DLD1 (cell line): ENCODE results near the gene PCGF5.
"Not testable (repeated sequence)": the region's sequence is repeated elsewhere in the genome, so short reads cannot be mapped to it uniquely, and the experiment has no call there.

ENCODE experiments used
- in situ Hi-C: cut with HindIII; loops from 2 replicates; pipeline ENCODE4 v1.10.0; 2017; ENCODE audit warnings: low sequenced_read_pairs

Gene PCGF5

DNA sequence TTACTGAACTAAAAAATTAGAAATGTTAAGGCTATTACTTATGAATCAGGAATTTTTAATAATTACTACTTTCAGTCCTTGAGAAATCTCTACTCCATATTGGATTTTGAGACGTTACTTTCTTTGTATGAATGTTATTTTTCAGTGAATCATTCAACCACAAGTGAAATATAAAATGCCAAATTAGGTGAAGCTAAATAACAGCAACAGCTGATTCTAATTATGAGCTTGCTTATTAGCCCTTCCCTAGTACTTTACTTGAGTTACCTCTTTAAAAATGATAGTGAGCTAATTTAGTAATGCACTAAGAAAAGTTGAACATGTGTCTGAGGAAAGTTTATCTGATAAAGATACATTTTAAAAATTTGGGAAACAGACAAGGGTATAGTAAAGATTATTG is 51.4 kb downstream of the PCGF5 start:
- in situ Hi-C loops: loop anchor here (25.0 kb wide), 2 partner anchors 385 to 510 kb away; no protein-coding TSS in a partner anchor

DNA sequence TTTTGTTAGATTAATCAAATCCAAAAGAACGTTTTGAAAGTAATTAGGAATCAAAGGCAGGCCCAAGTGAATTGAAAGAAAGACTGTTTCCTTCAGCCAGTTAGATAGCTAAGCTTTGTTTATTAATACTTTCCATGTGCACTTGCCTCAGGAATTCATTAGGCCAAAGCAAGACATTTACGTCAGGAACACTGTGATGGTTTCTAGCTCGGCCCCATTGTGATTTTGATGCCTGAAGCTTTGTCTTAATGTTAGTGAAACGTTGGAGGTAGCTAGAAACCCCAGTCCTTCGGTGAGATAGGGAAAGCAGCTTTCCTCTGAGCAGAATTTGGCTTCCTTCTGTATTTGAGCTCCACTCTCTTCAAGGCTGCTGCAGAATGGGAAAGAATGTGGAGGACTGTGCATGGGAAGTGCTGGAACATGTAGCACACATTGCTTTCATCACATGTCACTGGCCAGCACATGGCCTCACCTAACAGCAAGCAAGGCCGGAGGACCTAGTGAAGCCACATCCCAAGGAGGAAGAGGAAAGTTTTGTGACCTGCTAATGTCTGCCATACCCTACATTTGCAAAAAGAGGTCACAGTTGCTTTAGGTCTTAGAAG is 64.1 kb downstream of the PCGF5 start:
- in situ Hi-C loops: no loop called here

DNA sequence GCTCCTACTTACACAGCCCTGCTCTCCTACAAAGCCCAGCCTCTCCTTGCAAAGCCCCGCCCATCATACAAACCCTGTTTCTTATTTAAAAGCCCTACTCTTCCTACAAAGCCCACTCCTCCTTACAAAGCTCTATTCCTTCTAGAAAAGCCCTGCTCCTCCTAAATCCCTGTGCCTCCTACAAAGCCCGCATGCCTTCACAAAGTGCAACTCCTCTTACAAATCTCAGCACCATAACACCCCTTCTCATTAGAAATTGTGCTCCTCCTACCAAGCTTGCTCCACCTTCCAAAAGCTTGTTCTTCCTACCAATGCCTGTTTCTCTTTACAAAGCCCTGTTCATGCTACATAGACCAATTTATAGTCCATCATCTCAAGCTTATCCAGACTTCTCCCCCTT is 66.1 kb downstream of the PCGF5 start:
- in situ Hi-C loops: no loop called here

DNA sequence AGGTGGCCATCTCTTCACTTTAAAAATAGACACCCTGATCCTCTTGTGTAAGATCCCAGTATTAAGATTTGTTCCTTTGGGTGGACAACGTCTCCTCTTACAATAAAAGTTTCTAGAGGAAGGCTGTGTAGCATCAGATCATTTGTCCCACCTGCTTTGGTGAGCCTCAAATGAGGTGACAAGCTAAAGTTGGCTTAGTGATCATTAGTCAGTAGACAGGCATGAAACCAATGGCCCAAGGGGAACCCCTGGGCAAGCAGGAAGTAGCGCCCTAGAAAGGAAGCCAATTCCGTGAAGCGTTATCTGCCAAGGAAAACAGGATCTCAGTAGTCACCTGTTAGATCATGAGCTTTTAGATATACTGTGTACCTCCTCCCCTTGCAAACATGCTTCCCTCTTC is 66.8 kb downstream of the PCGF5 start:
- in situ Hi-C loops: no loop called here

DNA sequence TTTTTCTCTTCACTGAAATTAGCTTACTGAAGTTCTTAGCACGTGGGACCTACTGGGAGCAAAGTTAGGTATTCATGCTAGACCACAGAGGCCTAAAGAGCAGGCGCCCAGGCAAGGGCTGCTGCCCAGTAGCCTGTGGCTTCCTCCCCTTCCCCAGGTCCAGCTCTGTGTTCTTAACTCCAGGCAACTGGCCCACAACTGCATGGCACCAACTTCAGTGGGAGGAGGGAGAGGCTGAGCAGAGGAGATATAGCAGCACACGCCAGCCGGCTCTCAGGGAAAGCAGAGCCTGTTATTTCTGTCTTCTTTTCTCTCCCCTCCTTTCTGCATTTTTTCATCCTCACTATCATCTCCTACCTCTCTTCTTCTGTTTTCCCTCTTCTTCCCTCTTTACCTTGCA is 67.4 kb downstream of the PCGF5 start:
- in situ Hi-C loops: no loop called here

DNA sequence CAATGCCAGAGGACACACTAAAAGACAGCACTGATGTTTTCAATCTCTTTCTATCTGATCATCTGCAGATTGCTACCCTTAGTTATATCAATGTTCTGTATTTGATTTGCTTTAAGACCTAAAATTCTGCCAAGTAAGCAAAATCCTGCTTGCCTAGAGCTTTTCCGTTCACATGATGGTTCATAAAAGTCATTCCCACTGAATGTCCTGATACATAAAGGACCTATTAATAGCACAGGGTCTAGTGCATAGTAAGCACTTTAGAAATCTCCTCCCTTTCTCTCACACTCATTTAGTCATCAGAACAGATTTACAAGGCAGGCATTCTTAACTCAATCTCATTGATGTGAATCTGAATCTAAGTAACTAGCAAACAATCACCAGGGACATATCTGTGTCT is 68.8 kb downstream of the PCGF5 start:
- in situ Hi-C loops: no loop called here

DNA sequence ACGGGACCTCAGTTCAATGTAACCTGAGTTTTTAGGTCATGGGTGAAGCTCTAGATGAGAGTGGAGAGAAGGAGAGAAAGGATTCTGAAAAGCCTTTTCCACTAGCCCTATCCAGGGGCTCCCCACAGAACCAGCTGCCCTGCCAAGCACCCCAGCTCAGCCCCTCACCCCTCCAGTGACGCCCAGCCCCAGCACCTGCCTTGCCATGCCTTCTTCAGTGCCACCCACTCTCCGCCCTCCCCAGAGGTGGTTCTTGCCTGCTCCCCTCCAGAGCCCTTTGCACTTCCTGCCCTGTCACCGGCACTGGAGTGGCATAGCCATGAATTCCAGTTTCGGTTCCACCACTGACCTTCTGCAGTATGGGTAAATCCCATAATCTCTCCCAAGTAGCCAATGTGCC is 70.1 kb downstream of the PCGF5 start:
- in situ Hi-C loops: no loop called here

DNA sequence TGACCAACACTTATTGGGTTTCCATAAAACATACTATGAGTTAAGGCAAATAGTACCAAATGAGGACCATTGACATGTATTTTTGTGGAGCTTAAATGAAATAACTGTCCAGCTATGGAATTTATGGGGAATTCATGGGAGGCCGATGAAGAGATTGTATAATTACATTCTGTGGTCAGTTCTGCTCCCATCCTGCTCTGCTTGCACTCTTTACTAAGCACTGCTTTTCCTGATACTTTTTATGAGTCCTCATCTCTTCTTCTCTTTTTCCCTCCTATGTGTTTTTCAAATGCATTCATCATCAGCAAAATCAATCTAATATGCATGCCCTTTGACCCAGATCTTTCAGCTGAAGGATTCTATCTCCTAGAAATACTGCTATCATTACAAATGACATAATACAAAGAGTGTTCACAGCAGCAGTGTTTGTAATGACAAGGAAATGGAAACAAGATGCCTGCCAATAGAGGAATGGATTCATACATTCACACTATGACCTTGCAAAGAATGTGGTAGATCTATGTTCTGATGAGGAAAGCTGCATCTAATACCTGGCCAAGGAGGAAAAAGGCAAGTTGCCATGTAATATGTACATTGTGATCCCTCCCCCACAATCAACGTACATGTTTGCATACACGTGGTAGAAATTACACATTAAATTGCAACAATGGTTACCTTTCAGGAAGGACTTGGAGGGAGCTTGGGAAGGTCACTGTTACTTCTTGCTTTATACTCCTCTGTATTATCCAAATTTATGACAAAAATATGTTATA is 73.9 kb downstream of the PCGF5 start:
- in situ Hi-C loops: no loop called here

DNA sequence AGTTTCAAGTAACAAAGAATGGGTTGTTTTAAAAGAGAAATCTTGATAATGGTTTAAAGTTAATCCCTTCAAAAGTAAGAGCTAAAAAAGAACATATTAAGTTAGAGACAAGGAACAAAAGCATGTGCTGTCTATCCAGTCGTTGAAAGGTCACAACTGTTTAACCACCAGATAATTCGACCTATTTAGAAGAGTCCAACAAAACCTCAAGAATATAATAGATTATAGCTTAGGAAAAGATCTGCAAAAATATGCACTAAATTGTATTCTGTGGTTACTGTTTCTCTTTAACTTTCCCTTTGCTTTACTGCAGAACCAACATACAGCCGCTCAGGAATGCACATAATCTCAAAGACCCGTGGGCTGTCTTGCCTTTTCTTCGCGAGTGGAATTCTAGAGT is 74.9 kb downstream of the PCGF5 start:
- in situ Hi-C loops: no loop called here

DNA sequence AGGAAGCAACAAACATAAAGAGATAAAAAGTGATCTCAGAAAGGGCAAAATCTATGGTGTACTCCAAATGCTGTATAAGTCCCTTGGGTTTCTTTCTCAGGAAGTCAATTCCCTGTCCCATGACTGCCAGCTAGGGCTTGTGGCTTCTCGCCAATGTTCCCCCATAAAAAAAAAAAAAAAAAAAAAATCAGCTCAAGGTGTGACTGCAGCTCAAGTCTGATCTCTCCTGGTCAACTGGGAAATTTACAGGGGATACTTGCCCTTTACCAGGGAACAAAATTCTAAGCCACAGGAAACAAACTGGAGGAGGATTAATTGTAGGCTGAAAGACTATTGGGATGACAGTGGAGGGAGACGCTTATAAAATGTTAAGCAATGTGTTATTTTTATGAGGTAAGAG is 76.0 kb downstream of the PCGF5 start:
- in situ Hi-C loops: no loop called here

DNA sequence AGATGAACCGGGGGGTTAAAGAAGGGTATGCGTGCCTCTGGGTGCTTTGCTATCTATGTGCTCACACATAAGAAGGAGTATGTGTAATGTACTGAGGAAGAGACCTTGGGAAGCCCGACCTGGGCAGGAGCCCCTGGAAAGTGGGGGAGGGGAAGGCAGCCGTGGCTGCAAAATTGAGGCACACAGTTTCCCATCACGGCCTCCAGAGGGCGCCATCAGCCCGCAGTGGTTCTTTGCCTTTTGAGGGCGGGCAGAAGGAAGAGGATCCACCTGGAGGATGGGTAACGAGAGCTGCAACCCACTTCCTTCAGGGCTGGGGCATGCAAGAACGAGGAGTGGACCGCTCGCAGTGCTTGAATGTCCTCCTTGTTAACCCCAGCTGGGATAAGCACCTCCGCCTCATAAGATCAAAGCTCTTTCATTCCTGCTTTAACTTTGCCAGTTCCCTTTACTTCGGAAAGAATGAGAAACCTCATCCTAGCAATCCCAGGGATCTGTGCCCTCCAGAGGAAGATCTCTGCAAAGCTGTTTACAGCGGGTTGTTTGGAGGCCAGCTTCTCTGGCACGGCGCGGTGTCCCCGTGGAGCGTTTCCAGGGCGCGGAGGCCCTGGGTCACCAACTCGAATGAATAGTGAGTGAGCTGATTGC is 77.9 kb downstream of the PCGF5 start:
- in situ Hi-C loops: no loop called here

DNA sequence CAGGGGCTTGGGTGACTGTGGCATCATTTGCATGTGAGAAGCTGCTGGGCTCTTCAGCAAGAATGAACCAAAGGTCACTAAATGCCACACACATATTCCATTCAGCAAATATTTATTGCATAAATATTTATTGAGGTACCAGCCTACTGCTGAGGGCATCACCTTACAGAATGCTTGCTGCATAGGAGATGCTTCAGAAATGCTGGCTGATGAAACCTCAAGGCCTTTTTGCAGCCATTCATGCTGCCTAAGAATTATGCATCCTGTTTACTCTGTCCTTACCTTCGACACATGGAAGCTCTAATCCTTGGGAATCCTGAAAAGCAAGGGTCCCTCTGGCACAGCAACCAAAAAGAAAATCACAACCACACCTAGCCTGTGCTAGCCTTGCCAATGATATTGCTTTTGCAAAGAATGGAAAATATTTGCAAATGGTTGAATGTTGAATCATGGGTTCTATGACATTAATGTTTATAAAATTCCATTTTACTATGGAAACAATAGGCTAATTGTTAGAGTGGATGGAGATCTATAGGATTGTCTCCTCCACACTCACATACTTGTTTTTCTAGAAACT is 79.6 kb downstream of the PCGF5 start:
- in situ Hi-C loops: no loop called here

DNA sequence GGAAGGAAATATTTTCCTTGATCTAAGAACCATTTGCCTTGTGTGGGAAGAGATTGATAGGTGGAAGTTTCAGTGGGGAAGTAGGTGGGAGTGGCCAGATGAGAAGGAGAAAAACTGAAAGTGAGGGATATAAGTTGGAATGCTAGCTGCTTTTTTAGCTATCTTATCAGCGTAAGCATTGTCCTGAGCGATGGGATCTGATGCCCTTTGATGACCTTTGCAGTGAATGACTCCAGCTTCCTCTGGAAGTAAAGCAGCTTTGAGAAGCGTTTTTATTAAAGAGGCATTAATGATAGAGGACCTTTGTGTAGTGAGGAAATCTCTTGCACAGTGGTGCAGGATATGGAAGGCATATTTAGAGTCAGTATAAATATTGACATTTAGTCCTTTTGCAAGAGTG is 82.5 kb downstream of the PCGF5 start:
- in situ Hi-C loops: not testable (repeated sequence)

DNA sequence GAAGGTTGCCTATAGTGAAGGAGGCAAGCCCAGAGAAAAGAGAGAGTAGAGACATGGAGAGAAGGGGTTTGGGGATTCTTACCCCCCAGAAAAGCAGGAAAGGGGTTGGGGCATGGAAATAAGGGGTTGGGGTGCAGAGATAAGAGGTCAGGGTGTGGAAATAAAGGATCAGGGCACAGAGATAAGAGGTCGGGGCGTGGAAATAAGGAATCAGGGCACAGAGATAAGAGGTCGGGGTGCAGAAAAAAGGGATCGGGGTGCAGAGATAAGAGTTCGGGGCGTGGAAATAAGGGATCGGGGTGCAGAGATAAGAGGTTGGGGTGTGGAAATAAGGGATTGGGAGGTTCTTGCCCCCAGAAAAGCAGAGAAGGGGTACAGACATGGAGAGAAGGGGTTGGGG is 85.5 kb downstream of the PCGF5 start:
- in situ Hi-C loops: not testable (repeated sequence)

DNA sequence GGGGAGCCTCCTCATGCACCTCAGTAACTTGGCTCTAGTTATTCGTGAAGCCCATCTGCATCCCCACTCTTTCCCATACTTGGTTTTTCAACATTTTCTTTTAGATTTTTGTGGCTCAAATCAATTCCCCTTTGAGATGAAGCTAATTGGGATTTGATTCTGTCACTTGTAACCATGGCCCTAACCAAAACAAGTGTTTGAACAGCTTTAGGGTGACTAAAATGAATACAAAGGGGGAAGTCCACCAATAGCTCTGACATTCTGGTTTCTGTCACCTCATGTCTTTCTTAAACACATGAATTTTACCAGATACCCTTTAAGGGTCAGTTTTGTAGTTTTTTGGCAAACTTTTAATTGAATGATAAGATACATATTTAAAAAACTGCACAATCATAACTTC is 87.0 kb downstream of the PCGF5 start:
- in situ Hi-C loops: no loop called here

DNA sequence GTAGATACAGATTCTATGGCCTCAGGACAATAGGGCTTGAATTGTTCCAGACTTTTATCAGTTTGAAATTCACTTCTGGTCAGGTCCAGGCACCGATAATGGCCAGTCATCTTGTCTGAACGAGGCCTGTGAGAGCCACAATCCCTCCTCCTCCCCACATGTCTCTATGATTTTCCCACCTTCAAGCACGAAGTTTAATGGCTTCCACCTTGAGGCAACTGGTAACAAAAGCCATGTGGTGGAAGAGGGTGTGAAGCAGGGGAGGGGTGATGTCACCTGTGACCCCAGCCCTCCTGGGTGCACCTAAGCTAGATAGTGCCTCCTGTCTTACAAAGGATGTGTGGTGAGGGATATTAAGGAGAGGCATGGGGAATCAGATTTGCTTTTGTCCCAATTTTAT is 89.2 kb downstream of the PCGF5 start:
- in situ Hi-C loops: no loop called here

DNA sequence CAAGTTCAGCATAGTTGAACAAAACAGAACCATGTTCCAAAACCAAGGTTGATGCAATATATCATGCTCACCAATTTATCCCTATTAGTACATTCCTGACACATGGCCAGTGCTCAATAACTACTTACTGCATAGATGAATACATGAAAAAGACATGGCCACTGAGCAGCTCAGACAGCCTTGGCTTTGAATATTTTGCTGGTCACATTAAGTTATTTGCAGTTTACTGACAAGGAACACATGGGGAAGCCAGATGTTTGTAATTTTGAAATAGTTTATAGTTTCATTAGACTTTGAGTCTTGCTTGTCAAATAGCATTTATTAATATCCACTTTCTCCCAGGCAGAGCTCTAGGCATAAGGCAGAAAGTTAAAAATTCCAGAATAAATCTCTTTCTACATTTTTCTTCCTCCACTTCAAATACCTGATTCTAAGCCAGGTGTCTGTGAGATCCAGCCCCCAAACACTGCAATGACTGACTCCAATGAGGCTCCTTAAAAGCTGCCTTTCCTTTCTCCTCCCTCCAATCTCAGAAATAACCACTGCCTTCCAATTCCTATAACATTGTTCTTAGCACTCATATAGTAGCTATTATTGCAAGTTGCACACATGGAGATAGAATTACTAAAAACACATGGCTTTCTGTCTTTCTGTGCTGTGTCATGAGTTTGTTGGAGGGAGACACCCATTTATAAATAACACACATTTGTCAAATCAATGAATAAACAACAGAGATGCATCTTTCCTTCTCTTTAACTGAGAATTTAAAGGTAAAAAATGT is 91.3 kb downstream of the PCGF5 start:
- in situ Hi-C loops: no loop called here

DNA sequence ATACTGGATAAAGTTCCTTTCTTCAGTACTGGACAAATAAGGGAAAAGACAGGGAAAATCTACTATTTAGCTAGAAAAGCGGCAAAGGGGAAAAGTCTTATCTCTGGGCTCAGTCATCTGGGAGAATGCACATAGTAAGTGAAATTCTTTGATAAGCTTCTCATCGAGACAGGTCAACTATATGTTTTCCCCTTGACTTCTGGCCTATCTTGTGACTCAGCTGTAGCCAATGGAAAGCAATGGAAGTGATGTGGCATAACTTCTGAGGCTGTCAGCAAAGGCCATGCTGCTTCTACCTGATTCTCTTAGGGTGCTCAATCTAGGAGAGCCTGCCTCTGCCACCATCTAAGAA is 91.9 kb downstream of the PCGF5 start:
- in situ Hi-C loops: no loop called here

DNA sequence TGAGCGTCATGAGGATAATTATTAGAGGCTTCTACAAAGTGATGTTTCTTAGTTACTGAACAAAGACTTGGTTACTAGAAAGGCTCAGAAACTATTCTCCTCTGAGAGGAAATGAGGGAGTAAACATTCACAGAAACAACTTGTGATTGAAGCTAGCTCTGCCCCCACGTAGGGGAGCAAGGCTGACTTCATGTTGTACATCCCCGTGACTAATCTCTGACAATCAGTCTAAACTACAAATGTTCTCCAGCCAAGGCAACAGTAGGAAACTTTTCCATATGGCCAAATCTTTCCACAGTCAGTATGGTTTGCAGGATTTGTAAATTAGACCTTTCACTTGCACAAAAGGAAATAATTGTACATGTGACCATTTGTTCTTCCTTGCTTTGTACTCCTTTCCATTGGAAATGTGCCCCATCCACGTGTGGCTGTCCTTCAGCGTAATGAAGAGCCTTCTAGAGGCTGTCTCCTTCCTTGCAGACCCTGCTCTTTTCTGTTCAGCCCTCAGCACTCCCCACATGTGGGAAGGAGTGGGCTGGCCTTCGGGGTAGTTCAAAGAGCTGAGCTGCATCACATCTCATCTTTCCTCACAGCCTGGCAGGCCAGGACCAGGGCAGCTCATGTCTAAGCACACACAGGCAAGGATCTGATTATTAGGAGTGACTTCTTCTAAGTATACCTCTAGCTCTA is 93.5 kb downstream of the PCGF5 start:
- in situ Hi-C loops: no loop called here

DNA sequence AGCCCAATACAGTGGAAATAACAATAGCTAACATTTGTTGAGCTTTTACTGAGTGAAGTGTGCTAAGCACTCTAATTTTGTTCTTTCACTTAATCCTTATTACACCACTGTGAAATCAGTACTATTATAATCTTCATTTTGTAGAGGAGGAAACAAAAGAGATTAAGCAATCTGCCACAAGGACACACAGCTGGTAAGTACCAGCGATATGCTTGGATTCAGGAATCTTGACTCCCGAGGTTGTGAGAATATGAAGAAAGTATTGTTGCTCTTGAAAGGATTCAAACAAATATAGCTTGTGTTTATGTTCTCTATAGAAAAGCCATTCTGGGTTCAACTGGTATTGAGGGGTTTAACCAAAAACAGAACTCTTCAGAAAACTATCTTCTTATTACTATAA is 96.0 kb downstream of the PCGF5 start:
- in situ Hi-C loops: no loop called here

DNA sequence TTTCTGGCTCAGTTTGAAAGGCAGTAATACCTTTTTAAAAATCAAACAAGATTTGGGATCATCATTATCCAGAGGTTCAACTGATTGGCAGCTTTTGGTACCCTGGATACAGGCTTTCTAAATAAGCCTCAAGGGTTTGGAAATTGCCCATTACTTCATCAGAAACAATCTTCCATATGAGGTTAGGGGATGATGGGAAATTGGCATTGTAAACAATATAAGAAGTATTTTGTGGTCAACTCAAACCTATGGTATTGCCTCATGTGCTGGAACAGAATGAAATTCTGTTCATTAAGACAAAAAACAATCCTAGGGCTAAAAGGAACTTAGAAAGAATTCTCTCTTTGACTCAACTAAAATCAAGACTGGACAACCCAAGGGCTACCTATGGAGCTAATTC is 97.1 kb downstream of the PCGF5 start:
- in situ Hi-C loops: no loop called here
